Measurements from ENCODE around the gene CLEC16A.

DNA sequence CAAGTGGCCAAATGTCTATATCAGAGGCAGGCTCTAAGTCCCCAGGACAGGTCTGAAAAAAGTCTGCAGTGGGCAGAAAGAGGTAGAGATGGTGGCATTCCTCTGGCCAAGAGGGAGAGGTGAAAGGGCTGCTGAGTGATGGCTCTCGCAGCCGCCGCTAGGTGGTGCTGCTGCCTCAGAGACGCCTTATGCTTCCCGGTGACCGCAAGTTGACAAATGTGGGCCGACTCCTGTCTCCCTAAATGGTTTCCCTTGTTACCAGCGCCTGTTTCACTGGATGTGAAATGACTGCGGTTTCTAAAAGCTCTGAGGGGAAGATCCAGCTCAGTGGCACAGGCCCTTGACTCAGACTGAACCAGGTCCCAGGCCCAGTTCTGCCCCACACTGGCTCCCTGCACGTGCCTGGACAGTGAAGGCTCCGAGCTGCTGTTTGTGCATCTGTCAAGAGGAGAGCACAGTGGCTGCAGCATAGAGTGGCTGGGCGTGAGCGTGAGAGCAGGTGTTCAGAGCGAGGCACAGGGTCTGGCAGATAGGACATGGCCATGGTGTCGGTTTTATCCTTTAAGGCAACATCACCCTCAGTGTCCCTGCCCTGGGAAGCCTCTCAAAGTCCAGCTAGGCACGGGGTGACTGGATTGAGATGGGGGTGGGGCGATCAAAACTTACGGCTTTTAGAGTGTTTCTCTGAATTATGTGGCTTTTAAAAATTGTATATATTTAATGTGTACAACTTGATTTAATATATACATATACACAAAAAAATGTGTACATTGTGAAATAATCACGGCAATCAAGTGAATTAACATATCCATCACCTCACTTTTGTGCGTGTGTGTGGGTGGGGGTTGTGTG is 19.9 kb downstream of the CLEC16A start:
- TF ChIP-seq, protein P1, sequence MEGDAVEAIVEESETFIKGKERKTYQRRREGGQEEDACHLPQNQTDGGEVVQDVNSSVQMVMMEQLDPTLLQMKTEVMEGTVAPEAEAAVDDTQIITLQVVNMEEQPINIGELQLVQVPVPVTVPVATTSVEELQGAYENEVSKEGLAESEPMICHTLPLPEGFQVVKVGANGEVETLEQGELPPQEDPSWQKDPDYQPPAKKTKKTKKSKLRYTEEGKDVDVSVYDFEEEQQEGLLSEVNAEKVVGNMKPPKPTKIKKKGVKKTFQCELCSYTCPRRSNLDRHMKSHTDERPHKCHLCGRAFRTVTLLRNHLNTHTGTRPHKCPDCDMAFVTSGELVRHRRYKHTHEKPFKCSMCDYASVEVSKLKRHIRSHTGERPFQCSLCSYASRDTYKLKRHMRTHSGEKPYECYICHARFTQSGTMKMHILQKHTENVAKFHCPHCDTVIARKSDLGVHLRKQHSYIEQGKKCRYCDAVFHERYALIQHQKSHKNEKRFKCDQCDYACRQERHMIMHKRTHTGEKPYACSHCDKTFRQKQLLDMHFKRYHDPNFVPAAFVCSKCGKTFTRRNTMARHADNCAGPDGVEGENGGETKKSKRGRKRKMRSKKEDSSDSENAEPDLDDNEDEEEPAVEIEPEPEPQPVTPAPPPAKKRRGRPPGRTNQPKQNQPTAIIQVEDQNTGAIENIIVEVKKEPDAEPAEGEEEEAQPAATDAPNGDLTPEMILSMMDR (IDR thresholded peaks at IDR 0.05) = peak; percentile 82 to 97 (median 90)
- TF ChIP-seq POLR2A (IDR thresholded peaks at IDR 0.05) = no peak

Measured in thyroid gland (tissue), 4 donors.